Activated CD4-positive, alpha-beta T cell treated with anti-CD3 and anti-CD28 coated beads, Interleukin-10, Interleukin-2, amounts not matched to agents 100 ng/mL and 50 ng/mL, durations not matched to agents 16 hours and 8 hours (primary cell): ENCODE measurements around the gene FGF1.

Source experiments
- DNase-seq: peaks from one replicate; pipeline ENCODE4 v3.0.0-alpha.2; 2020

FGF1 gene

GRCh38 chr5:142608081-142608480 lies 77.8 kb downstream of the FGF1 start:
- no peak for DNase-seq

- no peak for DNase-seq
Measured at GRCh38 chr5:142605611-142606010, 80.3 kb downstream of the FGF1 start.

- no peak for DNase-seq
Measured at GRCh38 chr5:142602720-142603245, 83.1 kb downstream of the FGF1 start.

- no peak for DNase-seq
Measured at GRCh38 chr5:142601432-142601831, 84.5 kb downstream of the FGF1 start.

- DNase-seq: no peak
Measured at GRCh38 chr5:142600611-142601358, 85.1 kb downstream of the FGF1 start.

- DNase-seq: no peak
Measured at GRCh38 chr5:142600092-142600491, 85.8 kb downstream of the FGF1 start.

GRCh38 chr5:142598338-142598700 lies 87.6 kb downstream of the FGF1 start:
- DNase-seq: no peak

GRCh38 chr5:142597546-142598337 lies 88.1 kb downstream of the FGF1 start:
- DNase-seq: peak; percentile 58

GRCh38 chr5:142597025-142597424 lies 88.9 kb downstream of the FGF1 start:
- no peak for DNase-seq

GRCh38 chr5:142592365-142592764 lies 93.5 kb downstream of the FGF1 start:
- DNase-seq: no peak

- no peak for DNase-seq
Measured at GRCh38 chr5:142590451-142591231, 95.2 kb downstream of the FGF1 start.

GRCh38 chr5:142589720-142590119 lies 96.2 kb downstream of the FGF1 start:
- DNase-seq: no peak

- DNase-seq: peak; percentile 44
Measured at GRCh38 chr5:142587354-142587965, 98.4 kb downstream of the FGF1 start.

GRCh38 chr5:142586552-142586951 lies 99.3 kb downstream of the FGF1 start:
- DNase-seq: no peak

- no peak for DNase-seq
Measured at GRCh38 chr5:142585451-142585850, 100.4 kb downstream of the FGF1 start.

GRCh38 chr5:142584891-142585290 lies 101.0 kb downstream of the FGF1 start:
- DNase-seq: no peak

GRCh38 chr5:142578161-142578830 lies 107.6 kb downstream of the FGF1 start:
- DNase-seq: no peak

- DNase-seq: no peak
Measured at GRCh38 chr5:142576804-142577203, 109.1 kb downstream of the FGF1 start.

- DNase-seq: no peak
Measured at GRCh38 chr5:142576303-142576702, 109.6 kb downstream of the FGF1 start.

GRCh38 chr5:142572006-142572405 lies 113.9 kb downstream of the FGF1 start:
- no peak for DNase-seq

- no peak for DNase-seq
Measured at GRCh38 chr5:142571371-142571770, 114.5 kb downstream of the FGF1 start.

GRCh38 chr5:142569905-142570304 lies 116.0 kb downstream of the FGF1 start:
- DNase-seq: no peak
